ENCODE results near the gene DHODH. TPM values are rescaled to one million over a fixed set of nuclear protein-coding genes. Genes with fewer than 3 reads are reported as not detected.

DHODH gene
- total and polyA plus RNA-seq, 2 of the 8 experiments (the other 6 are each of a cell fraction or from before 2014, with no cell fraction given) = 9.1 to 19.4 TPM

DNA sequence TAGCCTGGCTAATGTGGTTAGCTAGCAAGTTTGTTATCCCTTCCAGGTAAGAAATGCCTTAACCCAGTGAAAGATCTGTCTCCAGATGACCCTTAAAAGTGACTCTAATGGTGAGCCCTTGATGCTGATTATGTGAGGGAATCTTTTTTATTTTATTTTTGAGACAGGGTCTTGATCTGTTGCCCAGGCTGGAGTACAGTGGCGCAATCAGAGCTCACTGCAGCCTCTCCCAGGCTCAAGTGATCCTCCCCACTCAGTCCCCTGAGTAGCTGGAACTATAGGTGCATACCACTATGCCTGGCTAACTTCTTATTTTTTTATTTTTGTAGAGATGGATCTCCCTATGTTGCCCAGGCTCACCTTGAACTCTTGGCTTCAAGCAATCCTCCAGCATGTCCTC is 35.0 kb downstream of the DHODH start:
- POLR2A ChIA-PET (ENCODE audit: partially characterized antibody) = no interaction called here

More for the DNA sequence above, 35.0 kb downstream of the DHODH start:
- TF ChIP-seq CBX8 (IDR thresholded peaks at IDR 0.05; ENCODE audit: borderline replicate concordance, low read depth, low read length) (no peak), SP1 (IDR thresholded peaks at IDR 0.05; ENCODE audit: low read depth, low read length) (no peak), SIX5 (IDR thresholded peaks at IDR 0.05; ENCODE audit: low read depth, low read length) (no peak), POLR2AphosphoS5 (IDR thresholded peaks at IDR 0.05; ENCODE audit: low read depth, low read length) (no peak), SIN3A (conservative IDR thresholded peaks at IDR 0.05 in 1 of 2, IDR thresholded peaks at IDR 0.05 in 1 of 2; ENCODE audit: low read depth in 1 of 2, low read length in 2 of 2) (no peak), POU5F1 (IDR thresholded peaks at IDR 0.05; ENCODE audit: low read depth, low read length) (no peak)
- TF ChIP-seq, protein P1, sequence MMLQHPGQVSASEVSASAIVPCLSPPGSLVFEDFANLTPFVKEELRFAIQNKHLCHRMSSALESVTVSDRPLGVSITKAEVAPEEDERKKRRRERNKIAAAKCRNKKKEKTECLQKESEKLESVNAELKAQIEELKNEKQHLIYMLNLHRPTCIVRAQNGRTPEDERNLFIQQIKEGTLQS (IDR thresholded peaks at IDR 0.05; ENCODE audit: insufficient read depth, low read depth, low read length) = no peak
- TF ChIP-seq, protein P2, sequence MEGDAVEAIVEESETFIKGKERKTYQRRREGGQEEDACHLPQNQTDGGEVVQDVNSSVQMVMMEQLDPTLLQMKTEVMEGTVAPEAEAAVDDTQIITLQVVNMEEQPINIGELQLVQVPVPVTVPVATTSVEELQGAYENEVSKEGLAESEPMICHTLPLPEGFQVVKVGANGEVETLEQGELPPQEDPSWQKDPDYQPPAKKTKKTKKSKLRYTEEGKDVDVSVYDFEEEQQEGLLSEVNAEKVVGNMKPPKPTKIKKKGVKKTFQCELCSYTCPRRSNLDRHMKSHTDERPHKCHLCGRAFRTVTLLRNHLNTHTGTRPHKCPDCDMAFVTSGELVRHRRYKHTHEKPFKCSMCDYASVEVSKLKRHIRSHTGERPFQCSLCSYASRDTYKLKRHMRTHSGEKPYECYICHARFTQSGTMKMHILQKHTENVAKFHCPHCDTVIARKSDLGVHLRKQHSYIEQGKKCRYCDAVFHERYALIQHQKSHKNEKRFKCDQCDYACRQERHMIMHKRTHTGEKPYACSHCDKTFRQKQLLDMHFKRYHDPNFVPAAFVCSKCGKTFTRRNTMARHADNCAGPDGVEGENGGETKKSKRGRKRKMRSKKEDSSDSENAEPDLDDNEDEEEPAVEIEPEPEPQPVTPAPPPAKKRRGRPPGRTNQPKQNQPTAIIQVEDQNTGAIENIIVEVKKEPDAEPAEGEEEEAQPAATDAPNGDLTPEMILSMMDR (IDR thresholded peaks at IDR 0.05; ENCODE audit: control extremely low read depth in 1 of 3, insufficient read depth in 1 of 3, low read depth in 1 of 3, low read length in 3 of 3) = no peak
- Histone ChIP-seq H3K4me2 (ENCODE audit: insufficient read depth in 1 of 2, low read depth in 2 of 2, low read length in 2 of 2) (no peak overlapping the region), H2BK12ac (ENCODE audit: low read depth, low read length) (no peak overlapping the region), H3K23me2 (ENCODE audit: low read depth, low read length) (no peaks in the 10 kb centered on the region), H3K4me1 (replicated peaks in 1 of 4; ENCODE audit: control insufficient read depth in 3 of 4, insufficient read depth in 4 of 4, low read length in 3 of 4) (no peaks in the 10 kb centered on the region), H3K36me3 (ENCODE audit: control insufficient read depth in 2 of 4, insufficient read depth in 4 of 4, low read length in 3 of 4) (no peaks in the 10 kb centered on the region), H2BK15ac (ENCODE audit: low read length) (no peak overlapping the region), H3K14ac (ENCODE audit: insufficient read length) (no peak overlapping the region), H2BK120ac (replicated peaks; ENCODE audit: low read depth, low read length) (no peak overlapping the region), H4K5ac (ENCODE audit: insufficient read length, low read depth, low read length) (no peak overlapping the region), H3K9me3 (ENCODE audit: insufficient read depth in 2 of 2, low read depth in 1 of 2, low read length in 1 of 2) (no peaks in the 10 kb centered on the region), H3K27ac (ENCODE audit: low read depth, low read length) (no peak overlapping the region), H3K18ac (ENCODE audit: extremely low read depth, low read length) (no peak overlapping the region), H4K91ac (replicated peaks; ENCODE audit: insufficient read length, low read length) (no peak overlapping the region), H3K56ac (replicated peaks; ENCODE audit: insufficient read length, low read depth, low read length) (no peak overlapping the region), H3K79me1 (ENCODE audit: low read depth, low read length) (no peaks in the 10 kb centered on the region), H4K8ac (ENCODE audit: extremely low read depth, insufficient read depth, low read length) (no peak overlapping the region), H2BK20ac (ENCODE audit: low read length) (no peak overlapping the region), H3K79me2 (ENCODE audit: control insufficient read depth in 1 of 2, insufficient read depth in 2 of 2, low read length in 2 of 2) (no peaks in the 10 kb centered on the region), H3K4me3 (ENCODE audit: extremely low read depth in 1 of 4, insufficient read depth in 2 of 4, low read depth in 3 of 4, low read length in 4 of 4) (no peak overlapping the region), H3K23ac (ENCODE audit: insufficient read length) (no peak overlapping the region), H3K27me3 (replicated peaks in 1 of 4; ENCODE audit: control insufficient read depth in 3 of 4, extremely low read depth in 1 of 4, insufficient read depth in 3 of 4, low read length in 3 of 4) (no peaks in the 10 kb centered on the region), H3K9ac (replicated peaks in 1 of 4; ENCODE audit: extremely low read depth in 1 of 4, low read depth in 3 of 4, low read length in 3 of 4) (no peak overlapping the region), H2AFZ (ENCODE audit: low read length) (no peak overlapping the region), H2BK5ac (ENCODE audit: low read depth, low read length) (no peak overlapping the region), H2AK5ac (ENCODE audit: low read depth, low read length) (no peak overlapping the region), H4K20me1 (replicated peaks in 1 of 2; ENCODE audit: control insufficient read depth in 1 of 2, insufficient read depth in 2 of 2, low read length in 2 of 2) (no peaks in the 10 kb centered on the region), H3K4ac (replicated peaks; ENCODE audit: insufficient read length, low read depth, low read length) (no peak overlapping the region)
- FAIRE-seq = no peak
- DNase-seq (ENCODE audit: low read depth in 1 of 2, low spot score in 2 of 2) = no peak
- CTCF ChIA-PET (ENCODE audit: partially characterized antibody) = no interaction called here
- 92% methylated on average over 1 of the region's 1 CpG; no CpG with 5 or more reads in 1 of the 2 experiments for WGBS, 2 experiments (ENCODE audit: extremely low coverage in 1 of 2, insufficient coverage in 1 of 2, insufficient read length in 1 of 2, insufficient replicate concordance in 2 of 2, low coverage in 1 of 2, low lambda C conversion rate in 2 of 2, missing lambda C conversion rate in 1 of 2)
